Loucy (cell line): Measurements from ENCODE around the gene ACAD9.

Experiments used
- H2AFZ ChIP-seq: fragments of 200-600 bp; sonication (generic); 2 replicates; pipeline ENCODE4 v1.6.0; 2016; ENCODE audit warnings: antibody characterized with exemption, mild to moderate bottlenecking, low read length, moderate library complexity
- H3F3A ChIP-seq: fragments of 200-600 bp; 2 replicates; pipeline ENCODE4 v1.6.0; 2016; ENCODE audit warnings: antibody characterized with exemption, low read depth, mild to moderate bottlenecking
- H3K27me3 ChIP-seq: fragments of 200-600 bp; sonication (generic); 2 replicates; pipeline ENCODE4 v1.6.1; 2014; ENCODE audit warnings: low read length, mild to moderate bottlenecking; ENCODE audit not compliant: insufficient read depth, poor library complexity, severe bottlenecking
- H3K36me3 ChIP-seq: fragments of 200-600 bp; sonication (generic); 2 replicates; pipeline ENCODE4 v1.6.1; 2016; ENCODE audit warnings: low read length; ENCODE audit not compliant: insufficient read depth
- H3K4me1 ChIP-seq: fragments of 200-600 bp; sonication (generic); 2 replicates; pipeline ENCODE4 v1.5.1; 2014; ENCODE audit warnings: low read length, mild to moderate bottlenecking; ENCODE audit not compliant: insufficient read depth, poor library complexity, severe bottlenecking
- H3K4me2 ChIP-seq: fragments of 200-600 bp; sonication (generic); 2 replicates; pipeline ENCODE4 v1.6.0; 2014; ENCODE audit warnings: antibody characterized with exemption, low read length, low read depth, mild to moderate bottlenecking; ENCODE audit not compliant: poor library complexity, severe bottlenecking
- H3K4me3 ChIP-seq: fragments of 200-600 bp; sonication (generic); 2 replicates; pipeline ENCODE4 v1.5.1; 2014; ENCODE audit warnings: low read length, mild to moderate bottlenecking, mixed read lengths; ENCODE audit not compliant: poor library complexity, severe bottlenecking
- H3K79me2 ChIP-seq: fragments of 200-600 bp; sonication (generic); 2 replicates; pipeline ENCODE4 v1.6.1; 2014; ENCODE audit warnings: low read length; ENCODE audit not compliant: insufficient read depth
- H3K9ac ChIP-seq: fragments of 200-600 bp; sonication (generic); 2 replicates; pipeline ENCODE4 v1.6.0; 2014; ENCODE audit warnings: mild to moderate bottlenecking, low read depth, low read length, moderate library complexity; ENCODE audit not compliant: poor library complexity, severe bottlenecking
- H3K9me2 ChIP-seq: fragments of 200-600 bp; sonication (generic); replicated peaks from 2 replicates; pipeline ENCODE4 v1.6.1; 2016; ENCODE audit warnings: low read depth, low read length, mixed read lengths
- H3K9me3 ChIP-seq: fragments of 200-600 bp; sonication (generic); 2 replicates; pipeline ENCODE4 v1.6.1; 2014; ENCODE audit warnings: mild to moderate bottlenecking, antibody characterized with exemption, low read length, low read depth; ENCODE audit not compliant: insufficient read depth
- H4K20me1 ChIP-seq: fragments of 200-600 bp; sonication (generic); 2 replicates; pipeline ENCODE4 v1.6.0; 2014; ENCODE audit warnings: antibody characterized with exemption, low read length, mild to moderate bottlenecking; ENCODE audit not compliant: insufficient read depth, poor library complexity, severe bottlenecking
- EZH2phosphoT487 ChIP-seq: fragments of 200-600 bp; IDR thresholded peaks from 2 replicates; pipeline ENCODE4 v1.6.1; 2018; ENCODE audit warnings: antibody characterized with exemption, mild to moderate bottlenecking, moderate library complexity, borderline replicate concordance
- TF ChIP-seq, protein P1 (sequence below): fragments of 200-600 bp; sonication (generic); conservative IDR thresholded peaks from 2 replicates; pipeline ENCODE4 v1.5.1; 2014; ENCODE audit warnings: mild to moderate bottlenecking, antibody characterized with exemption, low read length

The ACAD9 gene

DNA sequence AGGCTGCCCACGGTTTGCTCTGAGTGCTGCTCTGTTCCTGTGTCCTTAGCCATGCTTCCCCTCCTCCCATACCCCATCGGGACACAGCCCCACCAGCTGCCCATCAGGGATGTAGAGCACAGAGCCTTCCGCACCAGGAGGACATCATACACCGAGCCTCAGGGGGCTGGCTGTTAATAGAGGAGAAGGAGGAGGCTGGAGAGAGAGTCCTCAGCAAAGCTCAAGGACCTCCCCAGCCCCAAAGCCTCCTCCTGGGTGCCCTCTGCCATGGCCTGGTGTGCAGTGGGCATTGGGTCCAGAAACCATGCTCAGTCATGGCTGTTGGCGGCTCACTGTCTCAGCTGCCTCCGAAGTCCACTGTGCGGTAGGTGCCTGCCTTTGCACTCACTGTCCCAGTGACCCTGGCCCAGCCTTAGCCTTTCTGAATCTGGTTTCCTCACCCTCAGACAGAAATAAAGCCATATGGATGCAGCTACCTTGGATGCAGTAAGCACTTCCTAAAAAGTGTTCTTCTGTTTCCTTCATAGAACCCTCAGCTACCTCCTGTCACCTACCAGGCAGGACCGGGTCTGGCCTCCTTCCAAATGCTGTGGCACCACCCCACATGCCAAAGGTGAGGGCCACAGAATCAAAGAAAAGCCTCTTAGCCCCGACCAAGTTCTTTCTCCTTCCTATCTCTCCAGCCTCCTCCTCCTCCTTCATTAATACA is 53.9 kb downstream of the ACAD9 start:
- Histone ChIP-seq H3F3A (no peaks in the 10 kb centered on the region), H3K9me2 (no peaks in the 10 kb centered on the region)
- TF ChIP-seq, protein P1, sequence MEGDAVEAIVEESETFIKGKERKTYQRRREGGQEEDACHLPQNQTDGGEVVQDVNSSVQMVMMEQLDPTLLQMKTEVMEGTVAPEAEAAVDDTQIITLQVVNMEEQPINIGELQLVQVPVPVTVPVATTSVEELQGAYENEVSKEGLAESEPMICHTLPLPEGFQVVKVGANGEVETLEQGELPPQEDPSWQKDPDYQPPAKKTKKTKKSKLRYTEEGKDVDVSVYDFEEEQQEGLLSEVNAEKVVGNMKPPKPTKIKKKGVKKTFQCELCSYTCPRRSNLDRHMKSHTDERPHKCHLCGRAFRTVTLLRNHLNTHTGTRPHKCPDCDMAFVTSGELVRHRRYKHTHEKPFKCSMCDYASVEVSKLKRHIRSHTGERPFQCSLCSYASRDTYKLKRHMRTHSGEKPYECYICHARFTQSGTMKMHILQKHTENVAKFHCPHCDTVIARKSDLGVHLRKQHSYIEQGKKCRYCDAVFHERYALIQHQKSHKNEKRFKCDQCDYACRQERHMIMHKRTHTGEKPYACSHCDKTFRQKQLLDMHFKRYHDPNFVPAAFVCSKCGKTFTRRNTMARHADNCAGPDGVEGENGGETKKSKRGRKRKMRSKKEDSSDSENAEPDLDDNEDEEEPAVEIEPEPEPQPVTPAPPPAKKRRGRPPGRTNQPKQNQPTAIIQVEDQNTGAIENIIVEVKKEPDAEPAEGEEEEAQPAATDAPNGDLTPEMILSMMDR: no peak
- no peak for TF ChIP-seq EZH2phosphoT487

DNA sequence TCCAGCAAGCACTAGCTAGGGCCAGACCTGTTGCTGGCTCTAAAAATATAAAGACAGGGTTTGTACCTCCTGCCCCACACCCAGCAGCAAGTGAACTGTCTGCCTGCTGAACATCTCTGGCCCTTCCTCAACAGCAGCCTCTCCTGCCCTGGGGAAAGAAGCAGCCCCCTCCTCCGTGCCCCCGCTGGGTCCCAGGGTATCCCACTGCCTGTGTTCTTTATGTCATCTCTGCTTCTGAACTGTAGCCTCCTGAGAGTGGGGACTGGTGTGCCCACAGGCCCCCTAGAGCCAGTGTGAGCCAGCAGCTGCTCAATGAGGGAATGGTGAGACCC is 54.5 kb downstream of the ACAD9 start:
- no peaks in the 10 kb centered on the region for H3F3A ChIP-seq
- H2AFZ ChIP-seq: no peak overlapping the region
- no peaks in the 10 kb centered on the region for H3K9me2 ChIP-seq
- H3K9ac ChIP-seq: no peak overlapping the region
- H3K4me2 ChIP-seq: no peak overlapping the region
- H3K4me1 ChIP-seq: no peaks in the 10 kb centered on the region
- H3K9me3 ChIP-seq: peaks cover 4% of the 10 kb centered on the region; the same call in 1 of the 2 replicates
- no peaks in the 10 kb centered on the region for H3K36me3 ChIP-seq
- no peaks in the 10 kb centered on the region for H3K79me2 ChIP-seq
- H4K20me1 ChIP-seq: no peaks in the 10 kb centered on the region
- no peak overlapping the region for H3K4me3 ChIP-seq
- TF ChIP-seq EZH2phosphoT487: no peak
- TF ChIP-seq, protein P1: no peak
- no peaks in the 10 kb centered on the region for H3K27me3 ChIP-seq

More for the DNA sequence above, 53.9 kb downstream of the ACAD9 start:
- H3K9me3 ChIP-seq: peaks cover 4% of the 10 kb centered on the region; the same call in 1 of the 2 replicates
- H3K4me1 ChIP-seq: no peaks in the 10 kb centered on the region
- H3K4me2 ChIP-seq: no peak overlapping the region
- H3K79me2 ChIP-seq: no peaks in the 10 kb centered on the region
- H3K9ac ChIP-seq: no peak overlapping the region
- no peak overlapping the region for H2AFZ ChIP-seq
- H3K4me3 ChIP-seq: no peak overlapping the region
- H4K20me1 ChIP-seq: no peaks in the 10 kb centered on the region
- H3K27me3 ChIP-seq: no peaks in the 10 kb centered on the region
- H3K36me3 ChIP-seq: no peaks in the 10 kb centered on the region

DNA sequence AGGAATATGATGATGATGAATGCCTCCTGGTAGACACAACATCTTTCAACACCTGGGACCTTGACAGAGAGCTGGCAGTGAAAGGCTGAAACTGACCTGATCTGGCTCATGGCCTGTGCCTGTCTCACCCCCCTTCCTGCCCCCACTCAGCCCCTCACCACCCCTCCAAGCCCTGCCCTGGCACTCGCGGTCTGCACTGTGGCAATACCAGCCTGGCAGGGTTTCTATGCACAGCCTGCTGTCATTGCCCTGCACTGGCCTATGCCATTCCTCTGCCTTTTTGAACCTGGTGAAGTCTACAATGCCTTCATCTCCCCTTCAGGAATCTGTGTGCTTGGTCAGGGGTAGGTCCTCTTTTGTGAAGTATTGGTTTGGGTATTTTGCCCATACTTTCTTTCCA is 56.5 kb downstream of the ACAD9 start:
- H3K9ac ChIP-seq: no peak overlapping the region
- H3K4me2 ChIP-seq: no peak overlapping the region
- no peaks in the 10 kb centered on the region for H3K79me2 ChIP-seq
- H3K9me2 ChIP-seq: no peaks in the 10 kb centered on the region
- H3K4me1 ChIP-seq: no peaks in the 10 kb centered on the region
- H2AFZ ChIP-seq: no peak overlapping the region
- H3F3A ChIP-seq: no peaks in the 10 kb centered on the region
- no peaks in the 10 kb centered on the region for H3K27me3 ChIP-seq
- no peaks in the 10 kb centered on the region for H4K20me1 ChIP-seq
- H3K4me3 ChIP-seq: no peak overlapping the region
- TF ChIP-seq, protein P1: no peak
- no peak for TF ChIP-seq EZH2phosphoT487
- H3K36me3 ChIP-seq: no peaks in the 10 kb centered on the region
- no peaks in the 10 kb centered on the region for H3K9me3 ChIP-seq
